Brain pericyte (primary cell): ENCODE data around the gene FYN.

Source experiments
- DNase-seq: peaks from one replicate; pipeline ENCODE4 v3.0.0-alpha.2; 2012; ENCODE audit warnings: low read depth, low spot score

FYN gene

DNA sequence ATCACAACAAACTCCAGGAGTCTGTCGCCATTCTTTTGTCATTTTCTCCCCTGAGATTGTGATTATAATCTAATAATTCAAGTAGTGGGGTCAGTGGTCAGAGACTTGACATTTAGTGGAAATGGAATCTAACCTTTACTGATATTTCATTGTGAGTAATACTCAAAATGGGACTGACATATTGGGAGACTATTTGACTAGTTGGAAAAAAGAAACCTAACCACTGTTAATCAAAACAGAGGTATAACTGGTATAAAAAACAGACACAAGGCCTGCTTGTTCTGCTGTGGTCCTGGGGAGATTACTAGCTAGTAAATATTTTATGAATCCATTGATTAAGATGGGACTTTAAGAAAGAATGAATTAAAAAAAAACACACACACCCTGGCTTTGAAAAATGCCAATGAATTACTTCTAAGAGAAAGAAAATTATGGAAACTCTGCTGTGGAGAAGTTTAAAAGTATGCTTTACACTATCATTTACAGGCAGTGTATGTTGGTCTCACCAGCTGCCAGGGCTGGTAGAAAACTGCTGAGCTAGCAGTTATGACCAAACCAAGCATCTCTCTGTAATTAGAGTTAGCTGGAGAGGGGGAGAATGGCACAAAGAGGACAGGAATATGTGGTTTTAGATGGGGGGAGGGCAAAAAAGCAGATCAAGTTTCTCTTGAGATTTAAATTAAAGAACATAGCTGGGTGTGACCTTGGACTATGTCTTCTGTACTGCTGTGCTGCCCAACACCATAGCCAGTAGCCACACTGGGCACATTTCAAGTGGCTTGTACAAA is 103.7 kb downstream of the FYN start:
- no peak for DNase-seq

DNA sequence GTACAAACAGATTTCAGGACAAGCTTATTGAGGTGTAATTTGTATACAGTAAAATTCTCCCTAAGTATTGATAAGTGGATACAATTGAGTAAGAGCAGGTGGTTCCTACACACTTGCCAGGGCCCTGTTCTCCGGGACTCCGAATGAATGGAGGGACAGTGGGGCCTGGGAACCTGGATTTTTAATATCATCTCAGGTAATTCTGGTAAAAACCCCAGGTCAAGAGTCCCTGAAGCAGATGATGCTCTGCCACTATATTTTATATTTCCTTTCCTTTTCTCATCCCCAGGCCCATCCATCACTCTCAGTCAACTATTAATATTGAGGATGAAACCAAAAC is 104.9 kb downstream of the FYN start:
- no peak for DNase-seq

DNA sequence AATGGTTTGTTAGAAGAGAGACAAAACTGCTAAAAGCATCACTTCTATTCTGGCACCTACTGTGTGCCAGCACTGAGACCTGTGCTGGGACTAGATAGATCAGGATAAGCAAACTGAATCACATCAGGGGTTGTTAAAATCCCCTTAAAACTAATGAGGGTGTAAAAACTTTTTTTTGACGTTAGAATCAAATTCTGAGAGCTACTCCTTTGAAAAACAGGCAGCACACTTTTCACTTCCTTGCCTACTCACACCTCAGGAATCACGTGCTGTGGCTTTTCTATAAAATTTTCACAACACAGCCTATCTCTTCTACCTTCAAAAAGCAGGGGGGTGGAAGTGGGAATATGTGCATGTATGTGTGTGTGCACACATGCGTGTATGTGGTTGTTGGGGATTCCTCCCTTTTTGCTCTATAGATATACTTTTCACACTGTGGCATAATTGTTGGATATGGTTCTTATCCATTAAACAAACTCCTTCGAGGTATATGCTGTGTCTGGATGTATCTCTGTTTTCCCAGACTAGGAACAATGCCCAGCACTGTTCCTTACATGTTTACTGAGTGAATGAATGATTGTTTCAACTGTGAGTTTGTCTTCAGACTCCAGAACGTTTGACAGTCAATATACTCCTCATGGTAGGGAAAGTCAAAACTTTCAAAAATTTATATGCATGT is 105.4 kb downstream of the FYN start:
- DNase-seq, result no peak

DNA sequence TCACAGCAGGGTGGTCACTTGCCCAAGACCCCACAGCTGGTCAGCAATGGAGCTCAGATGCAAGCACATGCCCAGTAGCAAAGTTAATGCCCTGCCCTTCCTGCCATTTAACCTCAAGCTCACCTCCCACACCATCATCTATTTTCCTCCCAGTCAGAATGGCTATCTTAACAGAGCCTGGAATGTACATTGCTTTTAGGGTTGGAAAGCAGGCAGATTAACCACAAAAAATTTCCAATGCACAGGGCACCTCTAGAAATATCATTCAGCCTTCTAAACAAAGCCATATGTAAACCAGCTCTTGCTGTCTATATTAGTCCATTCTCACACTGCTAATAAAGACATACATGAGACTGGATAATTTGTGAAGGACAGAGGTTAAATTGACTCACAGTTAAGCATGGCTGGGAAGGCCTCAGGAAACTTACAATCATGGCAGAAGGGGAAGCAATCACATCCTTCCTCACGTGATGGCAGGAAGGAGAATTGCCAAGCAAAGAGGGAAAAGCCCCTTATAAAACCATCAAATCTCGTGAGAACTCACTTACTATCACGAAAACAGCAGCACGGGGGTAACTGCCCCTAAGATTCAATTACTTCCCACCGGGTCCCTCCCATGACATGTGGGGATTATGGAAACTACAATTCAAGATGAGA is 106.9 kb downstream of the FYN start:
- DNase-seq, result no peak

DNA sequence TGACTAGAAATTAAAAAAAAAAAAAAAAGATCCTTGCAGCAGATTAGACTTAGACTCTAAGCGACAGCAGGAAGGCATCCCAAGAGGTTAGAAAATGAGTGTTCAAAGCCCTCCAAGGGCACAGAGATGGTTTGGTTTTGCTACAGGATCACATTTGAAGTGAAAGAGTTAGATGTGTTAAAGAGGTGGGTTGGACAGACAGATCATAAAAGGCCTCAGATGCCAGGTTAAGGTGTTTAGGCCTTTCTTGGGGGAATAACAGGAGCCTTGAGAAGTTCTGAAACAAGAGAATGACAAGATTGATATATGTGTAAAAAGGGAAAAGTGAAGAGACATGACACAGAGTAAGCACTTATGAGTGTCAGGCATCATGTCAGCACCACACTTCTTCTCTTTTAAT is 107.5 kb downstream of the FYN start:
- no peak for DNase-seq

DNA sequence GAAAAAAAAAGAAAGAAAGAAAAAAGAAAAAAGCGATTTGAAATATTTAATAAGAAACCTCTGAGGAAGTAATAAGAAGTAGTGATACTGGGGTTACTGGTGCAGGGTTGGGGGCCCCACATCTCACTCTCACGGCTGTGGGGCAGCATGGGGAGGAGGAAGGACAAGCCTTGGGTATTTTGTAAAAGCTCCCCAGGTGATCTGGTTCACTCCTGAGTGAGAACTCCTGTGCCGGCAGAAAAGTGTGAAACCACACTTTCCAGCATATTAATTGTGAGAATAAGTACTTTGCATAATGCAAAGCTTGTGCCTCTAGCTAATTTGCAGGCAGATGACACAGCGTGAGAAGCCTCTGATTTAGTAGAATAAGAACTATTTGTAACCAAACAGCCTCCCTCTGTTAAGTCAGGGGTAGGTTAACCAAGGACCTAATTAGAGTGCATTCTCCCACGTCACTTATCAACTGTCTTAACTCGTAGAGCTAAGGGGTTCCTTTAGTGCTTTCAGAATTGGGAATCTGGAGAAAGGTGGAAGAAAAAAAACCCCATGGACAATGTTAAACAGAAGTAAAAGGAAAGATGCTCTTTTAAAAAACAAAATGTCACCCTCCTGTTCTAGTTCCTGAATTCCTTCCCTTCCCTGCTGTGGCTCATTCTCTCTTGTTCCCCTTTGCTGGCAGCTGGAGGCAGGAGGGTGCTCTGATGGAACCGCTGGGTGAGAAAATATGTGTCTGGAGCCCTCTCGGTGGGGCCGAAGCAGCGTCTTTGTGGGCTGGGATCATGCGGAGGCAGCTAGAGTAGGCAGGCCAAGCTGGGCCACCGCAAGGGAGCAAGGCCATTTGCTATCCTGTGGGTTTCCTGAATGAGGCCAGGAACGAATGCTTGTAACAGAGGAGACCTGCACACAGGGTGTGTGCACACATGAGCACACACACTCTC is 108.7 kb downstream of the FYN start:
- DNase-seq, result no peak

DNA sequence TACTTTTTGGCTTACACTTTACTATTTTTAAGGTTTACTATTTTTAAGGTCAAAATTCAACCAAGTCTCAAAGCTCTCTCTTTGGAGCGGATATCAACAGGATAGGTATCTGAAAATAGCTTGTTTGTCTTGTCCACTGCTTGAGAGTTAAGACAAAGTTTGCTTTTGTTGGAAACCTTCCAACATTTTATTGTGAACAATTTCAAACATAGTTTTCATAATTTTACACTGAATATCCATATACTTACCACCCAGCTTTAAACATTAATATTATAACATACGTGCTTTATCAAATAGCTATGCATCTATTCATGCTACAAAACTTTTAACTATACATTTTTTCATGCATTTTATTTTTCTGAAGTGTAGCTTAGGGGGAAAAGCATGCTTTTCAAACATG is 109.9 kb downstream of the FYN start:
- no peak for DNase-seq

DNA sequence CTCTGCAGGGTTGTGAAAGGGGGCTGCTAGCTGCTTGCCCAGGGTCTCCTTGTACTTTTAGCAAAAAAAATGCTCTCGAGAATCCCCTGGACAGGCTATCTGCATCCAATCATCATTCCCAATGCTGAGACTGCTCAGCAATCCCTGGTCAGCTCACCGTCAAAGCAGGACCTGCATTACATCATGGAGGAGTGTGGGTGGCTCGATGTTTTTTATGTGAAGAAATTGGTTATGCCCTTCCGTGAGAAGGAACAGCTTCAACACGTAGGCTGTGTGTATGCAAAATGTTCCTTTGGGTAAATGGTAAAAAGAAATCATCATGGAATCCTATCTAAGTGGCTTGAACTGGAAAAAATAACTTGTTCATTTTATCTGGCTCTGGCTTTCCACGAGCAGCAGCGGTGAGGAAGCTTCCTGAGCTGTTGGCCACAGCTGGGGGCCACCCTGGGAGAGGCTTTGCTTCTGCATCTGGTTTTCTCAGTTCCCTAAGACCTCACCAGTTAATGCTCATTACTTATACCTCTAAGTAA is 111.4 kb downstream of the FYN start:
- peak; percentile 56 for DNase-seq

DNA sequence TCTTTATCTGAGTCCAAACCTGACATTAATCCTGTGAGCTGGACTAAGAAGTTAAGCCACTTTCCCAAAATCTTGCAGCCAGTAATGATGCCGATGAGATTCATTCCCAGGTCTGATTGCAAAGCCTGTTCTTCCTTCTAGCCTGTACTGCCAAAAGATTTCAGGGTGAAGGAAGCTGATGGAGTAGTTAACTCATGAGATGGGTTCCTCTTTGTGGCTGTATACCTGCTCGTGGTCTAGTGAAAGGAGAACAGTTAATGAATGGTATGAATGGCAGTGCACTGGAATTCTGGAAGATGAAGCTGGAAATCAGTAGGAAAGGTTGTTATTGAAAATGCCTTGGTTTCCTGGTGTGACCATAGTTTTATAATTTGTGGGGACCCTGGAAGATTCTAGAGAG is 112.0 kb downstream of the FYN start:
- DNase-seq, result no peak

DNA sequence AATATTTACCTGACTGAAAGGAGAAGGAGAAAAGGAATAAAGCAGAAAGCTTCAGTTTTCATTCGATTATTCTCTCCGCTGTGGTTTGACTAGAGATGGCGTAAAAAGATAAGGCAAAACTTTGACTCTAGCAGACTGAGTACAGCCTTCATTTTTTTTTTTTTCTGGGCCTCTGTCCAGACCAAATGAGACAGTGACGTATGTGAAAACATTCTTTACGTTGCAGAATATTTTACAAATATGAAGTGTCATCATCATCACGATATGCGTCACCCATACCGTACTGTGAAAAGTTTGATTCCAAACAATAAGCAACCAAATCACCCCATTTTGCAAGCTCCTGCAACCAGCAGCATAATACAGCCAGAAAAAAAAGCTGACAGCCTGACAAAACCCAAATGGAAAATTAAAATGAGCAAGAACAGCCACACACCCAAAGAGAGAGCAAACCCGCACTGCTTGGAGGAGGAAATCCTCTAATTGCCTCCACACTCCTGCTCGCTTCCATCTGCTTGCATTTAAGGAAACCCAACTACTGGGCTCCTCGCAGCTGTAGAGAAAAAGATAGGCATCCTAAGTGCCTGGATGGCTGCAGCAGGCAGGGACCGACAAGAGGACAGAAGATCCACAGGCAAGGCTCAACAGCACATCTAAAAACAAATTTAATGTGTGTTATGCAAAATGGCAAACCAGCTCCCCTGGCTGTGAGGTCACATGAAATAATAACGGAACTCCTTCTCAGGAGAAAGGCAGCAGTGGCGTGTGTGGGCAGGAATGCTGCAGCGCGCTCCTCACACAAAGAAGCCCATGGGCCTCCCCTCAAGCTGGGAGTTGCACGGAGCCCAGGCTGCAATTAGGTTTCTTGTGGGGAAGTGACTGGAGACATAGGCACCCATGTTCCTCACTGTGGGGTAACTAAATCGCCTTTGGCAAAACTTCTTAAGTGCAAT is 113.1 kb downstream of the FYN start:
- DNase-seq, result peak; percentile 59

DNA sequence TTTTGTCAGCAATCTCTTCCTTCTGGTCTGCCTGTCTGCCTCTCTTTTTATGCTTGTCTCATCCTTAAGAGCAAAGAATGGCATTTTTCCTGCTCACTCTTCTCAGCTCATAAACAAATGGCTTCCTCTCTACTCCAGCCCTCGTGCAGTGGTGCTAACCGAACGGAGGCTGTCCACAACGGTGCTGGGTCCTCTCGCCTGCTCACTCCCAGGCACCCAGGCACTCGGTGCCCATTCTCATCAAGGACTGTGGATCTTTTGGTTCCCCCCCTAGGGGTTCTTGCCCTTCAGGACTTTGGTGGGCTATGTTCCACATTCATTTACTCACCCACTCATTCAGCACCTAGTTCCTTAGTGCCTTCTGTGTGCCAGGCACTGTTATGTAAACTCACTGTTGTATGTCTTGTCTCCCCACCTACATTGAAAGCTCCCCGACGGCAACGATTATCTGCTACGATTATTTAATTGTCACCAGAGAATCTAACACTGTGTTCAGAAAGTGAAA is 113.9 kb downstream of the FYN start:
- no peak for DNase-seq

DNA sequence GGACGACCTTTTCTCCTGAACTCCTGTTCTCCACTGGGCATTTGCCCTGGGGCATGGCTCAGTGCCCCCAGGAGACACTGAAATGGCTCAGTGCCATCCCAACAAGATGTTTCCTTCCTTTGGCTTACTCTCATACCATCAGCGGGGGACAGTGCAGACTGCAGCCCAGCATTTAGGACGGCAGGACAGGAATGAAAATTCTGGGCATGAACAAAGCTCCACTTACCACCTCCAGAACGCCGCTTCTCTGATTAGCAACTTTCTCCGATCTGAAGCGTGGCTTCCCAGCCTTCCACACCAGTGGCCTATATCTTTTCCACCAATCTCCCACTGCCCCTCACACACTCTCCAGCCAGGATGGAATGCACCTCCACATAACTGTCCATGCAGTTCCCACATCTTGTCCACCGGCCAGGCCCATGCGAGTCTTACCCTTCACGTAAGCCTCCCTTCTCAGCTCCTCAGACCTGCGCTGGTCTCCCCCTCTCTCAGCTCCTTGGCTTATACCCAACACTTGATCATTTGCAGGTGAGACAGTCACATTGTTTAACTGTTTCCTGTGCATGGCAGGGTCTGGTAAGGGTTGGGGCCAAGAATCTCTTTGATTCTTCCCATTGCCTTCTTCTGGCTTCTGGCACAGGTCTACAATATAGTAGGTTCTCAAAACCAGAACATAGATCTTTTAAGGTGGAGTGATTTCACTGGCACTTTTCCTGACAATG is 114.5 kb downstream of the FYN start:
- no peak for DNase-seq

DNA sequence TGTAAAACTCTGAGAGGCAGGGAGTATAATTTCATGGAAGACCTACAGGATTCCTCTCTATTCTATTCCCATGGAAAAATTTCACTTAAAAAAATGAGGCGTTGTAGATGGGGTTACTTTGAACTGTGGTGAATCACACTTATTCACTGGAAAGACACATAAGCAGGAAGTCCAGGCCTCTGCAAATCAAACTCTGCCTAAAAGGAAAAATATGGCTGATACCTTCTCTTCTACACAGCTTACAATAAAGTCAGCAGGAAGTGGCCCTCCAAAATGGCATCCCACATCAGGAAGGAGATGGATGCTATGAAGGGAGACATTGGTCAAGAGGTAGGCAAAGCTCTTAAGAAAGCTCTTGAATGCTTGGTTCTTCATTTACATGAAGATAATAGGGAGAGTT is 115.9 kb downstream of the FYN start:
- DNase-seq, result no peak

DNA sequence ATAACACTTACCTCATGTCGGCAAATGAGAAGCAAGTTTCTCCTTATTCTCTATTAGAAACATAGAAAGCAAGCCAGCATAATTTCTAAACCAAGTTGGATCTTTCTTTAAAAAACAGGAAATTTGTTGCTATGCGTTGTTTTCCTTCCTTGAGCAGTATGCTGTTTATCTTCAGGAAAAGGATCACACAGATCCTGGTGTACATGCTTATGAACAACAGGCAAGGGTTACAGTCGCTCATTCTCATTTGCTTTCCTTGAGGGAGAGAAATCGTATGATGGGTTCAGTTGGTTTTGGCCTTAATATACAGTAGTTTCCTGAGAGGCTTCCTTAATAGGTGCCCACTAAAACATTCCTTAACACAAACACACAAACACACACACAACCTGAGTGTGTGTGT is 118.8 kb downstream of the FYN start:
- no peak for DNase-seq

DNA sequence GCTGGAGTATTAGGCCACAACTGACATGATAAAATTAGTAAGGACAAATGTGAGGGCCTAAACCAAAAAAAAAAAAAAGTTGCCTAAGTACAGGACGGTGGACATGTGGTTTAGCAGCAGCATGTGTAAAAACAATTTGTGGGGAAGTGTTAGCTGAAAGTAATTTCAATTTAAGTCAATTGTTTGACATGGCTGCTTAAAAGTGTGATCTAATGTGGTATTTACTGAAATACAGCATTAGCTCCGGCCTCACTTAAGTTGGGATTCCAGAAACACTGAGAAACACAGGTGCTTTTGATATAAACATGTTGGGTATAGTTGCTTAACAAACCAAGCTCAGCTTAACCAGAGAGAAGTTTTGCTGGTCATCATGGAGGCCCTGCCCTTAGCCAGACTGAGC is 119.7 kb downstream of the FYN start:
- DNase-seq, result no peak

DNA sequence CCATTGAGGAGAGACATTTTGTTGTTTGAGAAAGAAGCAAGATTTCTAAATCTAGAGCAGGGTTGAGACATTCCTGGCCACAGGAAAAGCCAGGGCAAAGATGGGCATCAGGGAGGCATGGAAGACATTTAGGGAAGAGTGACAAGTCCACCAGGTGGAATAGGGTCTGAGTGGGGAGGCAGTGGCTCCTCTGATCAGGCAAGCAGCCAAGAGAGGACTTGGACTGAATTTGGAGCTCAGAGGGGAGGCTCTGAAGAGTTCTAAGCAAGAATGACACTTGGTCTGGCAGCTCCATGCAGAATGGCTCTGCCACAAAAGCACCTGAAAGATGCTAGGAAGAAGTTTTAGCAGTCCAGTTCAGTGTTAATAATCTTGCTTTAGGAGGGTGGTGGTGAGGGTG is 120.8 kb downstream of the FYN start:
- DNase-seq, result no peak

DNA sequence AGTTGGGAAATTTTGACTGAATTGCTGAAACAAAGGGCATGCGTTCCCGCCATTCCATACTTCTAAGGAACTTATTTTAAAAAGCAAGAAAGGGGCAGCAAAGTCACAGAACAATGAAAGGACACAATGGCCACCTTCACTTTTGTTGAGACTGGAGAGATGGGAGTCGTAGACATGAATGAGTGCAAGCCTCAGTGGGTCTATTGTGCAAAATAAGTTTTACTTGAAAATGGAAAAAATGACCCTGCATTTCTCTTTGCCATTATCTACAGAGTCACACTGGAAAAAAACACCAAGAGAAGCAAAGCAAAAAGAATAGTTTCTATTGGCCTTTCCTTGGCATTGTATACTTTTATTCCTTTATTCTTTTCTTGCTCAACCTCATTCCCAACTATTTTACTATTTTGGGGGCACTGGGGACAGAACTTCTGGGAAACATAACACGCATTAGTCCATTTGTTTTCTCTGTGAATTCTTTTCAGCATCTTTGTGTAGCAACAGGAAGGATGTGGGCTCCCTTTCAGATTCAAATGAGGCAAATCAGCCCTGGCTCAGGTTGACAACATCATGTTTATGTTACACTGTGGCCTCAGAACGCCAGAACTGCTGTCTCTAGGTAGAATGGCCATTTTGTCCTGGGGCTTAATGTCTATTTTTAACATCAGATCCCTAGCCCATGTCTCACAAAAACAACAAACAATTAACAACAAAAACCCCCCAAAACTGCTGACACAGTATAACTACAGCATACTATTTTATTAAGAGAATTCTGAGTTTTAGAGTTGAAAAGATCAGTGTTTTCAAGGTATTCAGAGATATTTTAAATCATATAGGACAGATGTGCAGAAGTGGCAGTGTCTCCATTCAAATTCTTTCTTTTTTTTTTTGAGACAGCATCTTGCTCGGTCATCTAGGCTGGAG is 122.2 kb downstream of the FYN start:
- DNase-seq, result no peak

DNA sequence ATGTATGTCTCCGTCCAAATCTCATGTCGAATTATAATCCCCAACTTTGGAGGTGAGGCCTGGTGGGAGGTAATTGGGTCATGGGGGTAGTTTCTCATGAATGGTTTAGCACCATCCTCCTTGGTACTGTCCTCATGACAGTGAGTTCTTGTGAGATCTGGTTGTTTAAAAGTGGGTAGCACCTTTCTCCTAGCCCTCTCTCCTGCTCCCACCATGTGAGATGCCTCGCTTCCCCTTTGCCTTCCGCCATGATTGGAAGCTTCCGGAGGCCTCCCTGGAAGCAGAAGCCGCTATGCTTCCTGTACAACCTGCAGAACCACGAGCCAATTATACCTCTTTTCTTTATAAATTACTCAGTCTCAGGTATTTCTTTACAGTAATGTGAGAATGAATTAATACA is 123.1 kb downstream of the FYN start:
- DNase-seq, result no peak

DNA sequence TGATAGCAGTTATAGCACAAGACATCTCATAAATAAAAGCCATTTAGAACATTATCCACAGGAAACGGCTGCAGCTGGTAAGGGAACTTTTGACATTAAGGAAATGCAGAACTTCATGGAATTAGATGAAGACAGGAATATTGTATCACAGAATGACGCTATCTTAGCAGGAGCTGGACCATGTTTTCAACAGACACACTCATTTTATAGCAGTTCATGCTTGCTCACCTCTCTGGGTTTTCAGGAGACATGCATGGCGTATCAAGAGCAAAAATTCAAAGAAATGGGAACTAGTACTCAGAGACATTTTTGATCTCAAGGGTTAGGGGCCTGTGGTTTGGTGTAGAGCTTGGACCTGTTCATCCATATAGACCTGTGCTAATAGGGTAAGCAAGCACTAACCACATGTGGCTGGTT is 125.0 kb downstream of the FYN start:
- DNase-seq, result no peak
